HG02870 (cell line): ENCODE measurements around the gene PRMT2.
"Not testable (repeated sequence)": the region's sequence is repeated elsewhere in the genome, so short reads cannot be mapped to it uniquely, and the experiment has no call there.

Experiments used
- ATAC-seq: cut with Tn5 transposase; IDR thresholded peaks from one replicate; pipeline ENCODE4 v1.9.1; 2021; ENCODE audit warnings: mild to moderate bottlenecking, moderate library complexity; ENCODE audit not compliant: unreplicated experiment

PRMT2 gene

GRCh38 chr21:46666941-46667740, 31.7 kb downstream of the PRMT2 start:
- ATAC-seq: no peak

GRCh38 chr21:46667741-46668380, 32.4 kb downstream of the PRMT2 start:
- no peak for ATAC-seq

GRCh38 chr21:46668381-46668780, 32.9 kb downstream of the PRMT2 start:
- no peak for ATAC-seq

- ATAC-seq: not testable (repeated sequence)
Measured at GRCh38 chr21:46668904-46669303, 33.4 kb downstream of the PRMT2 start.

GRCh38 chr21:46674430-46675007, 39.0 kb downstream of the PRMT2 start:
- no peak for ATAC-seq

GRCh38 chr21:46675595-46676280, 40.3 kb downstream of the PRMT2 start:
- ATAC-seq: no peak

GRCh38 chr21:46676542-46676941, 41.1 kb downstream of the PRMT2 start:
- ATAC-seq: not testable (repeated sequence)

GRCh38 chr21:46681593-46681992, 46.1 kb downstream of the PRMT2 start:
- not testable (repeated sequence) for ATAC-seq

- ATAC-seq: not testable (repeated sequence)
Measured at GRCh38 chr21:46698652-46699051, 63.2 kb downstream of the PRMT2 start.

GRCh38 chr21:46699104-46699503, 63.6 kb downstream of the PRMT2 start:
- ATAC-seq: not testable (repeated sequence)
